Epidermal melanocyte (primary cell): Measurements from ENCODE around the gene HP.
A peak's percentile ranks its signal among the peaks of the same experiment; 100 is the strongest.
"Not testable (repeated sequence)": the region's sequence is repeated elsewhere in the genome, so short reads cannot be mapped to it uniquely, and the experiment has no call there.

Experiments
- DNase-seq: peaks from one replicate; pipeline ENCODE4 v3.0.0; 2011; ENCODE audit warnings: low spot score; ENCODE audit not compliant: insufficient read length

HP gene

GRCh38 chr16:72043058-72043457 lies 11.2 kb upstream of the HP start:
- DNase-seq = no peak

GRCh38 chr16:72043539-72043938 lies 10.8 kb upstream of the HP start:
- no peak for DNase-seq

GRCh38 chr16:72044296-72044695 lies 10.0 kb upstream of the HP start:
- no peak for DNase-seq

- no peak for DNase-seq
These were observed 9.4 kb upstream of the HP start for GRCh38 chr16:72044825-72045359.

- DNase-seq = no peak
These were observed 5.2 kb upstream of the HP start for GRCh38 chr16:72049110-72049509.

GRCh38 chr16:72050769-72051464 lies 3.4 kb upstream of the HP start:
- no peak for DNase-seq

- no peak for DNase-seq
These were observed 2.5 kb upstream of the HP start for GRCh38 chr16:72051818-72052217.

GRCh38 chr16:72055911-72056310 lies 1.6 kb downstream of the HP start:
- no peak for DNase-seq

GRCh38 chr16:72057313-72057712 lies 3.0 kb downstream of the HP start:
- DNase-seq = not testable (repeated sequence)

DNA sequence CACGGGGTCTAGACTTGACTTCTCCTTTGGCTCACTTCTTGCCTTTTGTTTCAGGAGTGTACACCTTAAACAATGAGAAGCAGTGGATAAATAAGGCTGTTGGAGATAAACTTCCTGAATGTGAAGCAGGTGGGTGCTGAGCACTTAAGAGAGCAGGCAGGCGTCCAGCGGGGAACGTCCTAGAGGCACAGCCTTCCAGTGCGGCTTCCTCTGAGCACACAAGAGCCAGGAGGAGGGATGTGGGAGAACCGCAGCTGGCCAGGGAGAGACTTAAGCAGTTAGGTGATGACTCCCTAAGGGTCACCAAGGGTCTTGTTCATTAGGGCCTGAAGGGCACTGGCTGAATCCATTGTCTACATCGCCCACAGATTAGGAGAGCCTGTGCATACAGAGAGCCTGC lies 4.8 kb downstream of the HP start:
- DNase-seq = not testable (repeated sequence)

GRCh38 chr16:72060405-72060804 lies 6.1 kb downstream of the HP start:
- DNase-seq = no peak

GRCh38 chr16:72061564-72061963 lies 7.3 kb downstream of the HP start:
- no peak for DNase-seq

GRCh38 chr16:72064361-72064894 lies 10.1 kb downstream of the HP start:
- DNase-seq = no peak

DNA sequence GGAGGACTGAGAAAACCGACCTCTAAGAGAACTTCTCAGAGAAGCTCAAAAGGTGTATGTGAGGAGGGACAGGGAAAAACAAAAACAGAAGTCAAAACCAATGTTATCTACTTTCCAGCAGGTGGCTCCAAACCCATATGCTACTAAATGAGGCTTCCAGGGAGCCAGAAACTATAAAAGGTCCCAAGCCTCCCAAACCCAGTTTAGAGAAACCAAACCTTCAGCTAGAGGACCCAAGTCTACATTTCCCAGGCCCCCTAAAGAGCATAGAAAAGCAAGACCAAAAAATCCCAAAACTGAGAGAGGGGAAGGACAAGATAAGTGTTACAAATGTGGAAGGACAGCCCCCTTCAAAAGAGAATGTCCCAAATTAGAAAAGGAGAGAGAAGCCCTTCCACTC lies 12.4 kb downstream of the HP start:
- DNase-seq = peak; percentile 53

DNA sequence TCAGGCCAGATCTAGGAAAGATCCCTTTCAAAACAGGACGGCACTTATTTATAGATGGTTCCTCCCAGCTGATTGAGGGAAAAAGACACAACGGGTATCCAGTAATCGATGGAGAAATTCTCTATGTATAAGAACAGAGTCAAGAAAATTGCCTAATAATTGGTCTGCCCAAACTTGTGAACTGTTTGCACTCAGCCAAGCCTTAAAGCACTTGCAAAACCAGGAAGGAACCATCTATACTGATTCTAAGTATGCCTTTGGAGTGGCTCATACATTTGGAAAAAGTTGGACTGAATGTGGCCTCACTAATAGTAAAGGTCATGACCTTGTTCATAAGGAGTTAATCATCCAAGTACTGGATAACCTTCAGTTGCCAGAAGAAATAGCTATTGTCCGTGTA lies 14.6 kb downstream of the HP start:
- no peak for DNase-seq

- DNase-seq = no peak
These were observed 18.4 kb downstream of the HP start for GRCh38 chr16:72072514-72073342.

GRCh38 chr16:72073560-72074230 lies 19.4 kb downstream of the HP start:
- no peak for DNase-seq

- DNase-seq = not testable (repeated sequence)
These were observed 20.8 kb downstream of the HP start for GRCh38 chr16:72075067-72075466.

GRCh38 chr16:72076991-72077706 lies 22.8 kb downstream of the HP start:
- DNase-seq = not testable (repeated sequence)

- no peak for DNase-seq
These were observed 29.6 kb downstream of the HP start for GRCh38 chr16:72083778-72084404.

DNA sequence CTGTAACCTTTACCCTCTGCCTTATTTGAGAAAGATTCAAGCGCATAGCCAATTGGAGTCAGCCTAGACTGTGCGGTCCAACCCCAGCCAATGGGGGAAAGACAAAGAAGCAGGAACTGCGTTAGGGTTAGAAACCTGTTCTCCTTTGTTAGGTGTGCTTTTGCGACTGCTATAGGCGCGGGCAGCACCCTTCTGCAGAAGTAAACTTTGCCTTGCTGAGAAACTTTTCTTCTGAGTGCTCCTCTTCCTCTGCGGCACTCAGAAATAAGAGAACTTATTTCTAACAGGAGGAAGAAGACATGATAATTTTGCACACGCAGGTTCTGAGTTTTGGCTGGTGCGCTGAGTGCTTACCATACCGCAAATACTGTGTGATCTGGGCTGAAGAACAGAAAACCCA lies 30.1 kb downstream of the HP start:
- DNase-seq = no peak
